Measurements from ENCODE around the gene BRWD1. TPM values are rescaled to one million over a fixed set of nuclear protein-coding genes. Genes with fewer than 3 reads are reported as not detected.

Gene BRWD1
- total RNA-seq, 4 donors from 2014 or later, result 65.3 to 99.4 (median 87.7) TPM

- 89 to 94% methylated on average over 4 of the region's 4 CpGs for WGBS, 2 donors
These were observed 132.1 kb downstream of the BRWD1 start for GRCh38 chr21:39181205-39181818.

GRCh38 chr21:39180429-39181019, 132.9 kb downstream of the BRWD1 start:
- no peaks in the 10 kb centered on the region for H3K27me3 ChIP-seq
- H3K9me3 ChIP-seq, result no peaks in the 10 kb centered on the region
- H3K4me1 ChIP-seq, result peaks cover 0 to 26% (median 12%) of the 10 kb centered on the region in 4 donors
- no peak for DNase-seq (ENCODE audit: low spot score in 2 of 2)
- H3K27ac ChIP-seq, result no peak overlapping the region
- H3K4me3 ChIP-seq, result no peak overlapping the region
- TF ChIP-seq CTCF (IDR thresholded peaks at IDR 0.05), result no peak
- no peak for TF ChIP-seq POLR2A (IDR thresholded peaks at IDR 0.05)
- TF ChIP-seq EP300 (IDR thresholded peaks at IDR 0.05), result no peak
- peaks cover 0 to 22% (median 0%) of the 10 kb centered on the region in 3 donors for H3K36me3 ChIP-seq
- 77 to 91% methylated on average over 2 of the region's 2 CpGs for WGBS, 2 donors

More at GRCh38 chr21:39181205-39181818, 132.1 kb downstream of the BRWD1 start:
- H3K9me3 ChIP-seq, result no peaks in the 10 kb centered on the region
- peaks cover 0 to 28% (median 12%) of the 10 kb centered on the region in 4 donors for H3K4me1 ChIP-seq
- H3K36me3 ChIP-seq, result peaks cover 0 to 19% (median 0%) of the 10 kb centered on the region in 3 donors
- DNase-seq (ENCODE audit: low spot score in 2 of 2), result no peak
- no peaks in the 10 kb centered on the region for H3K27me3 ChIP-seq
- no peak overlapping the region for H3K27ac ChIP-seq
- TF ChIP-seq CTCF (IDR thresholded peaks at IDR 0.05) (no peak), POLR2A (IDR thresholded peaks at IDR 0.05) (no peak), EP300 (IDR thresholded peaks at IDR 0.05) (no peak)
- no peak overlapping the region for H3K4me3 ChIP-seq

GRCh38 chr21:39178421-39178820, 135.0 kb downstream of the BRWD1 start:
- H3K36me3 ChIP-seq, result peaks cover 0 to 32% (median 0%) of the 10 kb centered on the region in 3 donors
- TF ChIP-seq POLR2A (IDR thresholded peaks at IDR 0.05), result no peak
- TF ChIP-seq EP300 (IDR thresholded peaks at IDR 0.05), result no peak
- no peak for TF ChIP-seq CTCF (IDR thresholded peaks at IDR 0.05)
- no peak overlapping the region for H3K4me3 ChIP-seq

GRCh38 chr21:39176271-39176709, 137.1 kb downstream of the BRWD1 start:
- H3K27me3 ChIP-seq, result no peaks in the 10 kb centered on the region
- no peaks in the 10 kb centered on the region for H3K9me3 ChIP-seq
- TF ChIP-seq POLR2A (IDR thresholded peaks at IDR 0.05) (no peak), CTCF (IDR thresholded peaks at IDR 0.05) (no peak), EP300 (IDR thresholded peaks at IDR 0.05) (no peak)
- DNase-seq (ENCODE audit: low spot score in 2 of 2), result no peak
- H3K27ac ChIP-seq, result no peak overlapping the region
- H3K4me1 ChIP-seq, result peaks cover 0 to 3% (median under 1%) of the 10 kb centered on the region in 4 donors
- 33 to 38% methylated on average over 3 of the region's 3 CpGs for WGBS, 2 donors
- H3K36me3 ChIP-seq, result peaks cover 0 to 45% (median 0%) of the 10 kb centered on the region in 3 donors
- no peak overlapping the region for H3K4me3 ChIP-seq

More at GRCh38 chr21:39178421-39178820, 135.0 kb downstream of the BRWD1 start:
- DNase-seq (ENCODE audit: low spot score in 2 of 2), result no peak
- Histone ChIP-seq H3K27me3 (no peaks in the 10 kb centered on the region), H3K27ac (no peak overlapping the region), H3K9me3 (no peaks in the 10 kb centered on the region), H3K4me1 (peaks cover 0 to 18% (median 12%) of the 10 kb centered on the region in 4 donors)
- 87 to 89% methylated on average over 7 of the region's 7 CpGs for WGBS, 2 donors

- WGBS, 2 donors, result 77% methylated on average over 10 of the region's 10 CpGs
- Histone ChIP-seq H3K27me3 (no peaks in the 10 kb centered on the region), H3K9me3 (no peaks in the 10 kb centered on the region), H3K4me1 (no peaks in the 10 kb centered on the region), H3K4me3 (no peak overlapping the region), H3K36me3 (peaks cover 0 to 51% (median 0%) of the 10 kb centered on the region in 3 donors), H3K27ac (no peak overlapping the region)
- TF ChIP-seq CTCF (IDR thresholded peaks at IDR 0.05), result no peak
- TF ChIP-seq EP300 (IDR thresholded peaks at IDR 0.05), result no peak
- no peak for TF ChIP-seq POLR2A (IDR thresholded peaks at IDR 0.05)
- no peak for DNase-seq (ENCODE audit: low spot score in 2 of 2)
These were observed 137.8 kb downstream of the BRWD1 start for GRCh38 chr21:39175665-39176064.
